Panc1 (cell line): ENCODE measurements around the gene SLC6A7. TPM values are rescaled to one million over a fixed set of nuclear protein-coding genes. Genes with fewer than 3 reads are reported as not detected.

ENCODE experiments used
- ATAC-seq: fragments of 200-7000 bp; cut with Tn5 transposase; 2 replicates; pipeline ENCODE4 v1.9.1; 2020; ENCODE audit warnings: mild to moderate bottlenecking, moderate library complexity
- BruUV-seq: library from RNA; stranded (reverse); fragments of 400-500 nt; replicated peaks from 2 replicates; lab custom pipeline; 2021; lab: Mats Ljungman, UMichigan
- CTCF ChIA-PET: fragments of 300-600 bp; sonication (Branson Sonifier 250); formaldehyde crosslinking; loops from one replicate; lab custom pipeline; 2022; ENCODE audit warnings: antibody characterized with exemption; lab: Charles Lee
- POLR2A ChIA-PET: fragments of 300-600 bp; sonication (Branson Sonifier 250); formaldehyde crosslinking; loops from one replicate; lab custom pipeline; 2022; ENCODE audit warnings: antibody characterized with exemption; lab: Charles Lee
- DNase-seq: peaks from one replicate; pipeline ENCODE4 v3.0.0-alpha.2; 2010; ENCODE audit warnings: low read depth, low spot score
- H3K27ac ChIP-seq: 2 replicates; pipeline ENCODE4 v1.5.1; 2011; ENCODE audit warnings: mild to moderate bottlenecking, low read length, inconsistent platforms
- H3K27me3 ChIP-seq: fragments of 200-500 bp; sonication (Bioruptor generic); 2 replicates; pipeline ENCODE4 v1.6.0; 2014; ENCODE audit warnings: low read length, inconsistent platforms; ENCODE audit not compliant: control insufficient read depth, insufficient read depth
- H3K36me3 ChIP-seq: fragments of 200-500 bp; sonication (Bioruptor generic); 2 replicates; pipeline ENCODE4 v1.5.1; 2014; ENCODE audit warnings: inconsistent platforms, mild to moderate bottlenecking, low read length, moderate library complexity; ENCODE audit not compliant: control insufficient read depth, insufficient read depth
- H3K4me1 ChIP-seq: 2 replicates; pipeline ENCODE4 v1.5.1; 2011; ENCODE audit warnings: inconsistent platforms, mild to moderate bottlenecking, low read length, moderate library complexity; ENCODE audit not compliant: control insufficient read depth, insufficient read depth
- H3K4me3 ChIP-seq, 2 experiments: 2 replicates each; pipeline ENCODE4 v1.5.1; 2011 to 2012; ENCODE audit warnings: low read depth in 2 of 2, low read length in 2 of 2, mild to moderate bottlenecking in 2 of 2, inconsistent platforms in 1 of 2, moderate library complexity in 1 of 2
- H3K9me3 ChIP-seq: fragments of 200-500 bp; sonication (Bioruptor generic); 2 replicates; pipeline ENCODE4 v1.5.1; 2014; ENCODE audit warnings: low read depth, mild to moderate bottlenecking, inconsistent platforms, low read length, moderate library complexity; ENCODE audit not compliant: control insufficient read depth, insufficient read depth
- CTCF ChIP-seq: fragments of 450-650 bp; IDR thresholded peaks from 2 replicates; pipeline ENCODE4 v1.5.1; 2017; ENCODE audit warnings: mild to moderate bottlenecking
- POLR2AphosphoS5 ChIP-seq: IDR thresholded peaks from 2 replicates; pipeline ENCODE4 v1.6.1; 2012; ENCODE audit warnings: mild to moderate bottlenecking, low read depth, low read length, moderate library complexity
- REST ChIP-seq, 2 experiments: IDR thresholded peaks; 2 replicates each; pipeline ENCODE4 v1.6.1; 2011 to 2012; ENCODE audit warnings: low read depth in 2 of 2, control low read depth in 1 of 2, low read length in 1 of 2, mild to moderate bottlenecking in 1 of 2, moderate library complexity in 1 of 2; ENCODE audit not compliant: insufficient read depth in 1 of 2
- SIN3A ChIP-seq: IDR thresholded peaks from 2 replicates; pipeline ENCODE4 v1.6.1; 2012; ENCODE audit warnings: low read depth, mild to moderate bottlenecking, low read length, moderate library complexity, borderline replicate concordance; ENCODE audit not compliant: insufficient read depth
- TCF7L2 ChIP-seq: IDR thresholded peaks from 2 replicates; pipeline ENCODE4 v1.6.1; 2011; ENCODE audit warnings: mild to moderate bottlenecking, low read depth, low read length, inconsistent platforms
- in situ Hi-C: cut with HindIII; loops from 2 replicates; pipeline ENCODE4 v1.10.0; 2016; ENCODE audit warnings: low sequenced_read_pairs, low pct_unique_long_range_greater_than_20kb
- intact Hi-C: fragments of 100-400 bp; cut with micrococcal nuclease; formaldehyde crosslinking; loops from one replicate; pipeline ENCODE4 v1.10.0; 2022; ENCODE audit not compliant: unreplicated experiment
- total RNA-seq: library from RNA; stranded (reverse); gene quantifications from one replicate; pipeline ENCODE4 v1.2.1, GENCODE V29; 2021; ENCODE audit not compliant: unreplicated experiment

SLC6A7 gene
- total RNA-seq, 1 experiment from 2014 or later: not detected

GRCh38 chr5:150149618-150150017 lies 40.2 kb upstream of the SLC6A7 start:
- H3K27me3 ChIP-seq: no peaks in the 10 kb centered on the region
- TF ChIP-seq CTCF (no peak), TCF7L2 (no peak)
- no peak for DNase-seq
- no peak overlapping the region for H3K4me3 ChIP-seq
- no TSS peak for BruUV-seq
- H3K9me3 ChIP-seq: no peaks in the 10 kb centered on the region
- H3K36me3 ChIP-seq: no peaks in the 10 kb centered on the region
- intact Hi-C loops: no loop called here
- POLR2A ChIA-PET: no interaction called here
- no peak for ATAC-seq
- no peaks in the 10 kb centered on the region for H3K4me1 ChIP-seq
- in situ Hi-C loops: no loop called here
- no peak overlapping the region for H3K27ac ChIP-seq
- CTCF ChIA-PET: no interaction called here

- no peak for TF ChIP-seq SIN3A
- TF ChIP-seq TCF7L2: no peak
- no peak for TF ChIP-seq CTCF
- TF ChIP-seq POLR2AphosphoS5: no peak
- TF ChIP-seq REST (IDR thresholded peaks at IDR 0.05; ENCODE audit: insufficient read depth in 1 of 2, low read depth in 2 of 2, low read length in 1 of 2): no peak
- Histone ChIP-seq H3K9me3 (no peaks in the 10 kb centered on the region), H3K4me1 (peaks cover 8% of the 10 kb centered on the region), H3K27ac (no peak overlapping the region), H3K27me3 (no peaks in the 10 kb centered on the region), H3K4me3 (no peak overlapping the region), H3K36me3 (no peaks in the 10 kb centered on the region)
- ATAC-seq: no peak
- CTCF ChIA-PET: no interaction called here
- intact Hi-C loops (no loop called here), in situ Hi-C loops (no loop called here)
- BruUV-seq: no TSS peak
- POLR2A ChIA-PET: no interaction called here
- no peak for DNase-seq
Observed at GRCh38 chr5:150152636-150153462, 37.0 kb upstream of the SLC6A7 start.
